T-helper 2 cell treated with Interferon-gamma antibody and Interleukin-4, amounts not matched to agents 100 ng/mL and 5 ng/mL, for 36 hours (primary cell): Measurements from ENCODE around the gene VWA5B2. TPM values are rescaled to one million over a fixed set of nuclear protein-coding genes. Genes with fewer than 3 reads are reported as not detected.
"Not testable (repeated sequence)": the region's sequence is repeated elsewhere in the genome, so short reads cannot be mapped to it uniquely, and the experiment has no call there.

Experiments
- intact Hi-C: fragments of 100-400 bp; cut with micrococcal nuclease; formaldehyde crosslinking; loops from one replicate; pipeline ENCODE4 v1.15.1; 2023
- total RNA-seq: library from RNA; stranded (reverse); gene quantifications from 2 replicates; pipeline ENCODE4 v1.2.3, GENCODE V29; 2022

Gene VWA5B2
- total RNA-seq, 1 donor from 2014 or later = not detected

- intact Hi-C loops = not testable (repeated sequence)
Measured at GRCh38 chr3:184267249-184267648, 37.9 kb downstream of the VWA5B2 start.

GRCh38 chr3:184272269-184272668 lies 42.9 kb downstream of the VWA5B2 start:
- intact Hi-C loops = no loop called here

- intact Hi-C loops = no loop called here
Measured at GRCh38 chr3:184275381-184275701, 46.0 kb downstream of the VWA5B2 start.

DNA sequence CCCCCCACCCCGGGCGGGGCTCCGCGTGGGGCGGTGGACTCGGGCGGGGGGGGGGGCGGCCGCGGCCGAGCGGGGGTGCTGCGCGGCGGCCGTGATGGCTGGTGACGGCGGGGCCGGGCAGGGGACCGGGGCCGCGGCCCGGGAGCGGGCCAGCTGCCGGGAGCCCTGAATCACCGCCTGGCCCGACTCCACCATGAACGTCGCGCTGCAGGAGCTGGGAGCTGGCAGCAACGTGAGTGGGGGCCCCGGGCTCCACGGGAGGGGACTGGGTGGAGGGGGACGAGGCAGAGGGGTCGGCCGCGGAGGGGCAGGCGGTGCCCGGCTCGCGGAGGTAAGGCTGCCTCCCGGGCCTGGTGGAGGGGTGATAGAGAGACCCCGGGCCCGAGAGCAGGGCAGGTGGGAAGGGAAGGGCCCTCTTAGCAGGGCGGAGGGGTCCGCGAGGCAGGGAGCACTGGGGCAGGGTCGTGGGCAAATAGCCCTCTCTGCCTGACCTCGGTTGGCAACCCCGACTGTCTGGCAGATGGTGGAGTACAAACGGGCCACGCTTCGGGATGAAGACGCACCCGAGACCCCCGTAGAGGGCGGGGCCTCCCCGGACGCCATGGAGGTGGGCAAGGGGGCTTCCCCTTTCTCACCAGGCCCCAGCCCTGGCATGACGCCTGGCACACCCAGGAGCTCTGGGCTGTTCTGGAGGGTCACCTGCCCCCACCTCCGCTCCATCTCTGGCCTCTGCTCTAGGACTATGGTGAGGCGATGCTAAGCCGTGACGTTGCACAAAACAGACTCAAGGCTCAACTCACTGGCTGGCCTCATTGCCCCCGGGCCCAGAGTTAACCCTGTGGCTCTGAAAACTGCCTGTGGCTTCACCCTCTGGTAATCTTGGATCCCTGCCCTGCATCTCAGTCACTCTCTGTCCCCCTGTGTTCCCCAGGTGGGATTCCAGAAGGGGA lies 46.9 kb downstream of the VWA5B2 start, which contains the start of gene ECE2:
Gene ECE2 (plus strand): TSS at position 62 of the 950 bp plus-strand sequence. CDS start 132 bp downstream, at position 194.
- intact Hi-C loops = no loop called here

DNA sequence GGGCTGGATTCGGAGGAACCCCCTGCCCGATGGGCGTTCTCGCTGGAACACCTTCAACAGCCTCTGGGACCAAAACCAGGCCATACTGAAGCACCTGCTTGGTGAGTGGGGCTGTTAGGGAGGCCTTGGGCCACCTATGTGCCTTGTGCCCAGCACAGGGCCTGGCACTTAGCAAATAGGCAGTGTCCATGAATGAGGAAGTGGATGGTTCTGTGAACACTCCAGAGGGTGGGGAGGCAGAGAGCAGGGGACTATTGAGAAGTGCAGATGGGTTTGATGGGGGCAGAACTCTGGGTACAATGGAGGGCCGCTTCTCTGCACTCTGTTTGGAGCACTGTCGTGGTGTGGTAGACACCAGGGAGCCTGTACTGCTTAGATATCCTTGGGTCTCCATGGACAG lies 48.0 kb downstream of the VWA5B2 start:
- intact Hi-C loops = no loop called here

GRCh38 chr3:184282941-184283340 lies 53.6 kb downstream of the VWA5B2 start:
- intact Hi-C loops = no loop called here

DNA sequence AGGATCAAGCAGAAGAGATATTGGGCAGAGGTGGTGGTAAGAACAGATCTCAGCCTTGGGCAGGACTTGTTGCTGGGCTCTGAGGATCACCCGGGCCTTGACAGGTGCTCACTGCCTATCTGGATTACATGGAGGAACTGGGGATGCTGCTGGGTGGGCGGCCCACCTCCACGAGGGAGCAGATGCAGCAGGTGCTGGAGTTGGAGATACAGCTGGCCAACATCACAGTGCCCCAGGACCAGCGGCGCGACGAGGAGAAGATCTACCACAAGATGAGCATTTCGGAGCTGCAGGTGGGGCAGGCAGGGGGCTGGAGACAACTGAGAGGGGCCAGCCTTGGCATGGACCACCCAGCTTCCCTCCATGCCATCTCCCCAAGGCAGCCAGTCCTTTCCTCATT lies 54.3 kb downstream of the VWA5B2 start:
- intact Hi-C loops = no loop called here

DNA sequence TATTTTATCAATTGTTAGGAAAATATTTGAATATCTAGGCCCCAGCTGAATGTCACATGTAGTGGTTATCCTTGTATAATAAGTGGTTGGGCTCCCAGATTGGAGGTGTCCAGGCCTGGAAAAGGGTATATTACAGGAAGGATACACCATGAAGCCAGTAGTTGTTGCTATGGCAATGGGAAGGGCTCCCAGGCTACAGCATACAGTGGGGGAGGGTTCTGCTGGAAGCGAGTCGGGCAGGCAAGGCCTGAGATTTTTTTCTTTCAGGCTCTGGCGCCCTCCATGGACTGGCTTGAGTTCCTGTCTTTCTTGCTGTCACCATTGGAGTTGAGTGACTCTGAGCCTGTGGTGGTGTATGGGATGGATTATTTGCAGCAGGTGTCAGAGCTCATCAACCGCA lies 55.3 kb downstream of the VWA5B2 start:
- intact Hi-C loops = no loop called here

- intact Hi-C loops = loop anchor here (1.0 to 2.0 kb wide), 2 partner anchors 63 to 394 kb away; no protein-coding TSS in a partner anchor
Measured at GRCh38 chr3:184289426-184289938, 60.1 kb downstream of the VWA5B2 start.

GRCh38 chr3:184290331-184290730 lies 60.9 kb downstream of the VWA5B2 start:
- intact Hi-C loops = no loop called here

DNA sequence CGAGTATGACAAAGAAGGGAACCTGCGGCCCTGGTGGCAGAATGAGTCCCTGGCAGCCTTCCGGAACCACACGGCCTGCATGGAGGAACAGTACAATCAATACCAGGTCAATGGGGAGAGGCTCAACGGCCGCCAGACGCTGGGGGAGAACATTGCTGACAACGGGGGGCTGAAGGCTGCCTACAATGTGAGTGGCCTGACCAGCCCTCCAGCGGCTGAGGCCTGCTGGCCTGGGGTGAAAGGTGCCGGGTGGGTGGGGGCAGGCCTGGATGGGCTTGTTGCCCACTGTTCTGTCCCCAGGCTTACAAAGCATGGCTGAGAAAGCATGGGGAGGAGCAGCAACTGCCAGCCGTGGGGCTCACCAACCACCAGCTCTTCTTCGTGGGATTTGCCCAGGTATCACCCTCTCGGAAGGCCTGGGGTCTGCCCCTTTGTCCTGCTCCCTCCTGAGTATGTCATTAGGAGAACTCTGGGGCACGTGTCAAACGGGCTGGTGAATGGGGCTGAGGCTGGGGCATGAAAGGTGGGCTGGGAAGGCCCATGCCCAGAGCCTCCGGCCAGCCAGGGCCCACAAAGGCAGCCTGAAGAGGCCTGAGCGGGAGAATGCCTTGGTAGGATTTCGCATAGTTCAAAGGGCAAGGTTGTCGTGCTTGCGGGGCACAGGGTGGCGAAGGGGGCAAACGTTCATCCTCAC lies 61.8 kb downstream of the VWA5B2 start:
- intact Hi-C loops = no loop called here

Other genes starting within 250 kb of the VWA5B2 start
- gene ABCC5, start 211.7 kb upstream of the VWA5B2 start, total RNA-seq = 17.7 and 19.1 TPM in 2 replicates
- not detected in 2 replicates for gene HTR3D, start 197.8 kb upstream of the VWA5B2 start, total RNA-seq
- gene HTR3C, start 176.5 kb upstream of the VWA5B2 start, total RNA-seq = not detected in 2 replicates
- gene HTR3E, start 132.5 kb upstream of the VWA5B2 start, total RNA-seq = not detected in 2 replicates
- gene EIF2B5, start 94.2 kb upstream of the VWA5B2 start, total RNA-seq = 57.1 and 65.5 TPM in 2 replicates
- 39.7 and 44.5 TPM in 2 replicates for gene DVL3, start 74.2 kb upstream of the VWA5B2 start, total RNA-seq
- 194 and 211 TPM in 2 replicates for gene AP2M1, start 54.7 kb upstream of the VWA5B2 start, total RNA-seq
- 58.1 and 60.0 TPM in 2 replicates for gene ABCF3, start 43.4 kb upstream of the VWA5B2 start, total RNA-seq
- gene ALG3, start 19.4 kb downstream of the VWA5B2 start, total RNA-seq = 48.5 and 53.0 TPM in 2 replicates
- gene EEF1AKMT4, start 20.1 kb downstream of the VWA5B2 start, total RNA-seq = 5.0 and 6.4 TPM in 2 replicates
- gene CAMK2N2, start 32.0 kb downstream of the VWA5B2 start, total RNA-seq = 0.14 and 0.16 TPM in 2 replicates
- gene ECE2, start 46.4 kb downstream of the VWA5B2 start, total RNA-seq = not detected in 2 replicates
- 225 and 230 TPM in 2 replicates for gene PSMD2, start 69.7 kb downstream of the VWA5B2 start, total RNA-seq
- gene EIF4G1, start 85.0 kb downstream of the VWA5B2 start, total RNA-seq = 397 and 400 TPM in 2 replicates
- gene FAM131A, start 108.0 kb downstream of the VWA5B2 start, total RNA-seq = 3.8 and 5.3 TPM in 2 replicates
- gene CLCN2, start 132.0 kb downstream of the VWA5B2 start, total RNA-seq = 3.7 and 4.0 TPM in 2 replicates
- gene POLR2H, start 132.1 kb downstream of the VWA5B2 start, total RNA-seq = 89.8 and 91.6 TPM in 2 replicates
- gene THPO, start 148.6 kb downstream of the VWA5B2 start, total RNA-seq = not detected in 2 replicates
- not detected in 2 replicates for gene CHRD, start 150.5 kb downstream of the VWA5B2 start, total RNA-seq